OCI-LY1 (cell line): ENCODE measurements around the gene WDPCP.

Source experiments
- H2AFZ ChIP-seq: fragments of 200-600 bp; sonication (generic), shearing (Covaris generic); 2 replicates; pipeline ENCODE4 v1.6.0; 2014; ENCODE audit warnings: antibody characterized with exemption, mild to moderate bottlenecking, low read length
- H3F3A ChIP-seq: fragments of 200-600 bp; sonication (generic), shearing (Covaris generic); 2 replicates; pipeline ENCODE4 v1.6.0; 2014; ENCODE audit warnings: mild to moderate bottlenecking, antibody characterized with exemption, low read length, moderate library complexity; ENCODE audit not compliant: insufficient read depth
- H3K27ac ChIP-seq: fragments of 200-600 bp; sonication (generic); 2 replicates; pipeline ENCODE4 v1.5.1; 2014; ENCODE audit warnings: low read length, mixed run types, mild to moderate bottlenecking, low read depth; ENCODE audit not compliant: poor library complexity, severe bottlenecking
- H3K27me3 ChIP-seq: fragments of 200-600 bp; sonication (generic); 2 replicates; pipeline ENCODE4 v1.6.0; 2014; ENCODE audit warnings: antibody characterized with exemption, mild to moderate bottlenecking, low read length, moderate library complexity; ENCODE audit not compliant: insufficient read depth
- H3K36me3 ChIP-seq: fragments of 200-600 bp; sonication (generic); 2 replicates; pipeline ENCODE4 v1.6.1; 2014; ENCODE audit warnings: mild to moderate bottlenecking, antibody characterized with exemption, low read length, moderate library complexity, mixed read lengths; ENCODE audit not compliant: insufficient read depth
- H3K4me1 ChIP-seq: fragments of 200-600 bp; sonication (generic); 2 replicates; pipeline ENCODE4 v1.5.1; 2014; ENCODE audit warnings: mild to moderate bottlenecking, low read length, moderate library complexity; ENCODE audit not compliant: insufficient read depth, severe bottlenecking
- H3K4me2 ChIP-seq: fragments of 200-600 bp; sonication (generic), shearing (Covaris generic); 2 replicates; pipeline ENCODE4 v1.6.1; 2014; ENCODE audit warnings: low read length
- H3K4me3 ChIP-seq: fragments of 200-600 bp; sonication (generic); 2 replicates; pipeline ENCODE4 v1.5.1; 2014; ENCODE audit warnings: low read length, low read depth, mild to moderate bottlenecking, mixed read lengths; ENCODE audit not compliant: poor library complexity, severe bottlenecking
- H3K79me2 ChIP-seq: fragments of 200-600 bp; shearing (Covaris generic); 2 replicates; pipeline ENCODE4 v1.6.1; 2016; ENCODE audit warnings: mixed run types, low read length, mixed read lengths; ENCODE audit not compliant: insufficient read depth
- H3K9ac ChIP-seq: fragments of 200-600 bp; sonication (generic), shearing (Covaris generic); 2 replicates; pipeline ENCODE4 v1.6.1; 2014; ENCODE audit warnings: mild to moderate bottlenecking, low read length, mixed read lengths
- H3K9me2 ChIP-seq: fragments of 200-600 bp; sonication (generic), shearing (Covaris generic); 2 replicates; pipeline ENCODE4 v1.6.1; 2014; ENCODE audit warnings: low read depth, mild to moderate bottlenecking, low read length, mixed read lengths
- H3K9me3 ChIP-seq: fragments of 200-600 bp; shearing (Covaris generic); 2 replicates; pipeline ENCODE4 v1.6.1; 2014; ENCODE audit warnings: low read length, mixed read lengths
- H4K20me1 ChIP-seq: fragments of 200-600 bp; sonication (generic), shearing (Covaris generic); 2 replicates; pipeline ENCODE4 v1.6.0; 2016; ENCODE audit warnings: mild to moderate bottlenecking, low read length; ENCODE audit not compliant: insufficient read depth
- EZH2 ChIP-seq: fragments of 200-600 bp; sonication (generic), shearing (Covaris generic); IDR thresholded peaks from 2 replicates; pipeline ENCODE4 v1.8.0; 2017; ENCODE audit warnings: borderline replicate concordance, mixed run types, mild to moderate bottlenecking, antibody characterized with exemption, low read length, moderate library complexity, mixed read lengths
- TF ChIP-seq, protein P1 (sequence below): fragments of 200-600 bp; sonication (generic), shearing (Covaris generic); IDR thresholded peaks from 2 replicates; pipeline ENCODE4 v1.5.1; 2017; ENCODE audit warnings: mild to moderate bottlenecking, antibody characterized with exemption, low read length, moderate library complexity, mixed read lengths

WDPCP gene

DNA sequence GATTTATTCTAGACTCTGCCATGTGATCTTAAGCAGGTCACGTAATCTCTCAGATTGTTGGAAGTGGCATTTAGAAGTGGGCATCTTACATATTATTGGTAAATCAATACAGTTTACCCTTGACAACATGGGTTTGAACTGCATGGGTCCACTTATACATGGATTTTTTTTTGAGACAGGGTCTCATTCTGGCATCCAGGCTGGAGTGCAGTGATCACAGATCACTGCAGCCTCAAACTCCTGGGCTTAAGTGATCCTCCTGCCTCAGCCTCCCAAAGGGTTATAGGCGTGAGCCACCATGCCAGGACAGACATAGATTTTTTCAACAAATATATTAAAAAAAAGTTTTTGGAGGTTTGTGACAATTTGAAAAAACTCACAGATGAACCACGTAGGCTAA lies 393.0 kb downstream of the WDPCP start:
- Histone ChIP-seq H3K9me2 (no peaks in the 10 kb centered on the region), H3K4me3 (no peak overlapping the region)

DNA sequence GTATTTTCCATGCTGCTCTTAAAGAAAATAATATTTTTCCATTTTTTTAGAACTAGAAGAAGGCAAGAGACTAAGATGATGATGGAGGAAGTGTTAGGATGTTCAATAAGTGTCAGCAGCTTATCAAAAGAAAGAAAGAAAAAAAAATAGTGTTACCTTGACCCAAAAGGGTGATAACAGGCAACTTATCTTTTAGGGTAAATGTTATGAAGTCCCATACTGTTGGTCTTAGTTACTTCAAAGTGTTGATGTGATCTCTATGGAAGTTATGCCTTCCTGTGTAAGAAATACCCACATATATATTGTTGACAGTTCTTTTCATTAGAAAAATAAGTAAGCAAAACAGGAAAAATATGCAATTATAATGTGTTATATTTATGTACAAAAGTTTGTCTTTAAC lies 394.1 kb downstream of the WDPCP start:
- Histone ChIP-seq H3K9me3 (no peaks in the 10 kb centered on the region), H2AFZ (no peak overlapping the region), H3K9me2 (no peaks in the 10 kb centered on the region), H3K36me3 (no peaks in the 10 kb centered on the region), H4K20me1 (no peaks in the 10 kb centered on the region), H3K27ac (no peak overlapping the region), H3K4me1 (no peaks in the 10 kb centered on the region), H3K4me2 (no peak overlapping the region), H3K27me3 (no peaks in the 10 kb centered on the region), H3K9ac (no peak overlapping the region), H3K79me2 (no peaks in the 10 kb centered on the region), H3F3A (0 out of 2 replicates have a peak, but pooled peaks cover 4% of the 10 kb centered on the region), H3K4me3 (no peak overlapping the region)
- no peak for TF ChIP-seq EZH2
- TF ChIP-seq, protein P1, sequence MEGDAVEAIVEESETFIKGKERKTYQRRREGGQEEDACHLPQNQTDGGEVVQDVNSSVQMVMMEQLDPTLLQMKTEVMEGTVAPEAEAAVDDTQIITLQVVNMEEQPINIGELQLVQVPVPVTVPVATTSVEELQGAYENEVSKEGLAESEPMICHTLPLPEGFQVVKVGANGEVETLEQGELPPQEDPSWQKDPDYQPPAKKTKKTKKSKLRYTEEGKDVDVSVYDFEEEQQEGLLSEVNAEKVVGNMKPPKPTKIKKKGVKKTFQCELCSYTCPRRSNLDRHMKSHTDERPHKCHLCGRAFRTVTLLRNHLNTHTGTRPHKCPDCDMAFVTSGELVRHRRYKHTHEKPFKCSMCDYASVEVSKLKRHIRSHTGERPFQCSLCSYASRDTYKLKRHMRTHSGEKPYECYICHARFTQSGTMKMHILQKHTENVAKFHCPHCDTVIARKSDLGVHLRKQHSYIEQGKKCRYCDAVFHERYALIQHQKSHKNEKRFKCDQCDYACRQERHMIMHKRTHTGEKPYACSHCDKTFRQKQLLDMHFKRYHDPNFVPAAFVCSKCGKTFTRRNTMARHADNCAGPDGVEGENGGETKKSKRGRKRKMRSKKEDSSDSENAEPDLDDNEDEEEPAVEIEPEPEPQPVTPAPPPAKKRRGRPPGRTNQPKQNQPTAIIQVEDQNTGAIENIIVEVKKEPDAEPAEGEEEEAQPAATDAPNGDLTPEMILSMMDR = no peak

More for the DNA sequence above, 393.0 kb downstream of the WDPCP start:
- no peak overlapping the region for H2AFZ ChIP-seq
- no peaks in the 10 kb centered on the region for H4K20me1 ChIP-seq
- no peaks in the 10 kb centered on the region for H3K9me3 ChIP-seq
- no peaks in the 10 kb centered on the region for H3K4me1 ChIP-seq
- H3K36me3 ChIP-seq = no peaks in the 10 kb centered on the region
- 0 out of 2 replicates have a peak, but pooled peaks cover 4% of the 10 kb centered on the region for H3F3A ChIP-seq
- no peak overlapping the region for H3K4me2 ChIP-seq
- TF ChIP-seq, protein P1 = no peak
- TF ChIP-seq EZH2 = no peak
- no peak overlapping the region for H3K27ac ChIP-seq
- no peaks in the 10 kb centered on the region for H3K27me3 ChIP-seq
- no peaks in the 10 kb centered on the region for H3K79me2 ChIP-seq
- no peak overlapping the region for H3K9ac ChIP-seq

DNA sequence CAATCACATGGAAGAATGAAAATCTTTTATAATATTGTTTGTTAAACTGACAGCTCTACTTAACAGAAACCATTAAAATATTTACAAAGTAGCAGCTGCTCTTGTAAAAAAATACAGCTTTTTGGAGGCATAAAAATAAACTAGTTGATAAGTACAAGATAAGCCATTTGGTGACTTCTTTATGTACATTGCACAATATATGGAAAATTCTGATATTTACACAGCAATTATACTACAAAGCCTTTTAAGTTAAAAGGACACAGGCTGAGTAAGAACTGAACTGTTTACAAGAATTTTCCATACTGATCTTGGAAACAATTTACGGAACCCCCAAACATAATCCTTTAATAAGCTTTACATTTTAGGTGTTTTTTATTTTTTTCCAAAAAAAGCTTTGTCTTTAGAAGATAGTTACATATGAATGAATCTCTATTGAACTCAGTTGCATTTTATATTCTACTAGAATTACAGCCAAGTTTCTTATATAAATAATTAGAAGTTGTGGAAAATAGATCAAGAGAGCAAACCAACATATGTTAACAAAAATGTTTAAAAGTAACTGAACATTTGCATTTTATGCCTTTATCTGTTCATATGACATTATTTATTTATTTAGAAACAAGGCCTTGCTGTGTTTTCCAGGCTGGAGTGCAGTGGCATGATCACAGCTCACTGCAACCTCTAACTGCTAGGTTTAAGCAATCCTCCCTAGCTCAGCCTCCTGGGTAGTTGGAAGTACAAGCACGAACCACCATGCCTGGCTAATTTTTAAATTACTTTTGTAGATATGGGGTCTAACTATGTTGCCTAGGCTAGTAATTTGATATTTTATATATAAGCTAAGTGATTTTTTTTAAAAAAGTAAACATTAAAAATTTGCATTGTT lies 395.1 kb downstream of the WDPCP start:
- 0 out of 2 replicates have a peak, but pooled peaks cover 4% of the 10 kb centered on the region for H3F3A ChIP-seq
- TF ChIP-seq EZH2 = no peak
- TF ChIP-seq, protein P1 = no peak
- no peaks in the 10 kb centered on the region for H3K9me3 ChIP-seq
- H3K27ac ChIP-seq = no peak overlapping the region
- H3K9ac ChIP-seq = no peak overlapping the region
- peaks cover 5% of the 10 kb centered on the region for H3K4me1 ChIP-seq
- no peaks in the 10 kb centered on the region for H3K27me3 ChIP-seq
- H3K4me3 ChIP-seq = no peak overlapping the region
- H3K4me2 ChIP-seq = no peak overlapping the region
- no peaks in the 10 kb centered on the region for H3K36me3 ChIP-seq
- no peaks in the 10 kb centered on the region for H4K20me1 ChIP-seq
- H3K79me2 ChIP-seq = no peaks in the 10 kb centered on the region
- H2AFZ ChIP-seq = no peak overlapping the region
- H3K9me2 ChIP-seq = no peaks in the 10 kb centered on the region
